Epithelial cell of alveolus of lung (primary cell): ENCODE data around the gene CEL. TPM values are rescaled to one million over a fixed set of nuclear protein-coding genes. Genes with fewer than 3 reads are reported as not detected.

Experiments
- total RNA-seq: library from RNA; depleted of rRNA; stranded (reverse); fragments of >200 nt; gene quantifications from 2 replicates; pipeline ENCODE4 v1.2.1, GENCODE V29; 2015

The CEL gene
- total RNA-seq: 0.52 and 1.1 TPM in 2 replicates

GRCh38 chr9:133061764-133062145 is at the start of gene CEL:
TSS of gene CEL (plus strand) at chr9:133061981. CDS start at chr9:133062003, 22 bp downstream.

GRCh38 chr9:133030317-133031129 is 31.3 kb upstream of the CEL start, which contains the start of gene GTF3C5:
TSS of gene GTF3C5 (plus strand) at chr9:133030997. CDS start at chr9:133031012, 15 bp downstream.

Other genes with a start within 250 kb of the CEL start
- 0.13 and 0.88 TPM in 2 replicates for gene AK8, start 183.7 kb upstream of the CEL start, total RNA-seq
- 3.2 and 14.8 TPM in 2 replicates for gene SPACA9, start 183.1 kb upstream of the CEL start, total RNA-seq
- gene TSC1, start 117.4 kb upstream of the CEL start, total RNA-seq: 14.7 and 20.8 TPM in 2 replicates
- not detected in 2 replicates for gene GFI1B, start 83.3 kb upstream of the CEL start, total RNA-seq
- gene GTF3C5, start 31.0 kb upstream of the CEL start, total RNA-seq: 45.9 and 62.1 TPM in 2 replicates
- gene RALGDS, start 59.3 kb downstream of the CEL start, total RNA-seq: 14.9 and 17.5 TPM in 2 replicates
- 5.7 and 15.4 TPM in 2 replicates for gene GBGT1, start 101.9 kb downstream of the CEL start, total RNA-seq
- not detected in 2 replicates for gene OBP2B, start 147.3 kb downstream of the CEL start, total RNA-seq
- gene ABO, start 213.2 kb downstream of the CEL start, total RNA-seq: not detected in 2 replicates